ENCODE measurements around the gene DEPP1.

- no peak for TF ChIP-seq POLR2A (IDR thresholded peaks at IDR 0.05)
- no peak for TF ChIP-seq CTCF (IDR thresholded peaks at IDR 0.05)
These were observed 37.0 kb upstream of the DEPP1 start for GRCh38 chr10:45015590-45015989.
